Liver (tissue), 9 donors: ENCODE measurements around the gene CD164. TPM values are rescaled to one million over a fixed set of nuclear protein-coding genes. Genes with fewer than 3 reads are reported as not detected.

Experiments
- DNase-seq: peaks from one replicate; pipeline ENCODE4 v3.0.0-alpha.2; 2017; ENCODE audit warnings: low spot score
- H3K27ac ChIP-seq, 2 donors: one replicate each; pipeline ENCODE4 v1.7.0; 2013; ENCODE audit warnings: inconsistent platforms in 2 of 2, low read length in 2 of 2, control low read depth in 1 of 2, low read depth in 1 of 2, mild to moderate bottlenecking in 1 of 2
- H3K27me3 ChIP-seq, 4 donors: one replicate each; pipeline versions ENCODE4 v1.6.1 to v1.7.0; 2013; ENCODE audit warnings: low read length in 3 of 4, inconsistent platforms in 1 of 4, mild to moderate bottlenecking in 1 of 4, moderate library complexity in 1 of 4; ENCODE audit not compliant: control insufficient read depth in 4 of 4, insufficient read depth in 4 of 4
- H3K36me3 ChIP-seq, 4 donors: one replicate each; pipeline versions ENCODE4 v1.6.1 to v1.7.0; 2013; ENCODE audit warnings: low read length in 3 of 4, mild to moderate bottlenecking in 3 of 4, low read depth in 1 of 4, moderate library complexity in 1 of 4; ENCODE audit not compliant: control insufficient read depth in 4 of 4, insufficient read depth in 3 of 4
- H3K4me1 ChIP-seq, 4 donors: one replicate each; pipeline versions ENCODE4 v1.6.1 to v1.7.0; 2013; ENCODE audit warnings: low read length in 3 of 4, mild to moderate bottlenecking in 3 of 4, moderate library complexity in 1 of 4; ENCODE audit not compliant: control insufficient read depth in 4 of 4, insufficient read depth in 4 of 4
- H3K4me3 ChIP-seq, 3 donors: one replicate each; pipeline versions ENCODE4 v1.6.1 to v1.7.0; 2013; ENCODE audit warnings: low read length in 3 of 3, control low read depth in 1 of 3, low read depth in 1 of 3, mild to moderate bottlenecking in 1 of 3
- H3K9ac ChIP-seq, 2 donors: one replicate each; pipeline ENCODE4 v1.7.0; 2013; ENCODE audit warnings: low read length in 2 of 2, mild to moderate bottlenecking in 2 of 2, moderate library complexity in 2 of 2, control low read depth in 1 of 2, low read depth in 1 of 2
- H3K9me3 ChIP-seq, 4 donors: one replicate each; pipeline versions ENCODE4 v1.6.1 to v1.7.0; 2013; ENCODE audit warnings: low read length in 3 of 4; ENCODE audit not compliant: control insufficient read depth in 4 of 4
- EGR1 ChIP-seq, 2 donors: IDR thresholded peaks; 2 replicates each; pipeline ENCODE4 v1.6.1; 2016 to 2018; ENCODE audit warnings: antibody characterized with exemption in 2 of 2, low read depth in 2 of 2
- FOXA1 ChIP-seq: IDR thresholded peaks from 2 replicates; pipeline ENCODE4 v1.6.1; 2016; ENCODE audit warnings: antibody characterized with exemption
- FOXA2 ChIP-seq: IDR thresholded peaks from 2 replicates; pipeline ENCODE4 v1.6.1; 2016; ENCODE audit warnings: antibody characterized with exemption
- GABPA ChIP-seq, 2 donors: IDR thresholded peaks in 1 of 2; conservative IDR thresholded peaks in 1 of 2; 2 replicates each; pipeline ENCODE4 v1.6.1; 2016; ENCODE audit warnings: antibody characterized with exemption in 2 of 2, mild to moderate bottlenecking in 1 of 2, moderate library complexity in 1 of 2
- HNF4A ChIP-seq, 2 donors: conservative IDR thresholded peaks; 2 replicates each; pipeline ENCODE4 v1.6.1; 2016; ENCODE audit warnings: antibody characterized with exemption in 2 of 2, mild to moderate bottlenecking in 2 of 2
- HNF4G ChIP-seq: IDR thresholded peaks from 2 replicates; pipeline ENCODE4 v1.6.1; 2016; ENCODE audit warnings: antibody characterized with exemption
- JUND ChIP-seq, 2 donors: IDR thresholded peaks; 2 replicates each; pipeline ENCODE4 v1.6.1; 2016; ENCODE audit warnings: antibody characterized with exemption in 2 of 2
- NR2F2 ChIP-seq: IDR thresholded peaks from 2 replicates; pipeline ENCODE4 v1.6.1; 2016; ENCODE audit warnings: antibody characterized with exemption
- RXRA ChIP-seq, 2 donors: IDR thresholded peaks; 2 replicates each; pipeline ENCODE4 v1.6.1; 2017 to 2018; ENCODE audit warnings: antibody characterized with exemption in 2 of 2, mild to moderate bottlenecking in 1 of 2
- SP1 ChIP-seq: IDR thresholded peaks from 2 replicates; pipeline ENCODE4 v1.6.1; 2018; ENCODE audit warnings: antibody characterized with exemption, mild to moderate bottlenecking
- TAF1 ChIP-seq: conservative IDR thresholded peaks from 2 replicates; pipeline ENCODE4 v1.6.1; 2016; ENCODE audit warnings: antibody characterized with exemption, mild to moderate bottlenecking
- YY1 ChIP-seq: IDR thresholded peaks from 2 replicates; pipeline ENCODE4 v1.6.1; 2016; ENCODE audit warnings: antibody characterized with exemption, mild to moderate bottlenecking
- WGBS: extraction: QIAGEN DNeasy Blood & Tissue Kit; methylation state at CpG from one replicate; pipeline ENCODE4 v1.1.7; 2013; 5-methylcytosine and 5-hydroxymethylcytosine counted together
- polyA plus RNA-seq, 2 donors: library from polyadenylated mRNA; stranded (reverse) in 1 of 2; unstranded in 1 of 2; fragments of 200-250 nt in 1 of 2; fragments of >200 nt in 1 of 2; fragmentation: Nextera tagmentation in 1 of 2; extraction: Ambion mirVana in 1 of 2; gene quantifications; one replicate each; pipeline versions ENCODE4 v1.2.1 to v1.2.3, GENCODE V29; 2013 to 2015
- total RNA-seq, 2 donors: library from RNA; depleted of rRNA; stranded (reverse); fragments of >200 nt; gene quantifications; one replicate each; pipeline ENCODE4 v1.2.3, GENCODE V29; 2014
- TF ChIP-seq, protein P1 (sequence below): IDR thresholded peaks from 2 replicates; pipeline ENCODE4 v1.6.1; 2016; ENCODE audit warnings: antibody characterized with exemption
- TF ChIP-seq, protein P2 (sequence below): IDR thresholded peaks from 2 replicates; pipeline ENCODE4 v1.6.1; 2016; ENCODE audit warnings: antibody characterized with exemption
- TF ChIP-seq, protein P3 (sequence below): IDR thresholded peaks from 2 replicates; pipeline ENCODE4 v1.6.1; 2016; ENCODE audit warnings: antibody characterized with exemption
- TF ChIP-seq, protein P4 (sequence below): IDR thresholded peaks from 2 replicates; pipeline ENCODE4 v1.6.1; 2016; ENCODE audit warnings: antibody characterized with exemption, mild to moderate bottlenecking
- TF ChIP-seq, protein P5 (sequence below): fragments of 150-350 bp; IDR thresholded peaks from 2 replicates; pipeline ENCODE4 v1.5.1; 2017; ENCODE audit warnings: improper control_type of control experiment, low read depth, low read length; ENCODE audit not compliant: missing input control
- donor health status: healthy.
- donor health status: healthy.
- donor health status: healthy.
- donor health status: healthy.
- donor health status: healthy.

The CD164 gene
- total and polyA plus RNA-seq, 4 donors, result 84.5 to 218 (median 132) TPM

DNA sequence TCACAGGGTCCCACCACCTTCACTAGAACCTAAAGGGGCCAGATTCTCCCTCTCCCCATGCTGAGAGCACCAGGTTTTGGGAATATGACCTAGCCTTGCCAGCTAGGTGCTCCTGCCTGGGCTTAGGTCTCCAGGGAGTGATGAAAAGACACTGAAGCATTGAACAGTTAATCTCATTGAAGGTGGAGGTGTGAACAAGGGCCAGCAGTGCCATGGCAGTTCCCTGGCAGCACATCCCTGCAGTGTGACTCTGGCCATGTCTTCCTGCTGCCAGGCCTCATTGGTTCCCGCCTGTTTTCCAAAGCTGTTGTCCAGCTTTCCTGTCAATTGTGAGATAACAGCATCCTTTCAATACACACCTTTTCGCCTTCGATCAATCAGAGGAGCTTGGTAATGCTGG lies 47.2 kb upstream of the CD164 start:
- 93% methylated on average over 3 of the region's 3 CpGs for WGBS
- H3K27ac ChIP-seq, result no peak overlapping the region
- no peak for DNase-seq
- H3K4me3 ChIP-seq, result no peak overlapping the region
- no peak overlapping the region for H3K9ac ChIP-seq
- TF ChIP-seq NR2F2 (no peak), EGR1 (IDR thresholded peaks at IDR 0.05; ENCODE audit: low read depth in 2 of 2) (no peak), JUND (IDR thresholded peaks at IDR 0.05) (no peak), FOXA1 (no peak), FOXA2 (no peak), TAF1 (no peak), SP1 (no peak), HNF4G (no peak), GABPA (IDR thresholded peaks at IDR 0.05 in 1 of 2, conservative IDR thresholded peaks at IDR 0.05 in 1 of 2) (no peak), HNF4A (conservative IDR thresholded peaks at IDR 0.05) (no peak), YY1 (no peak)
- TF ChIP-seq, protein P1, sequence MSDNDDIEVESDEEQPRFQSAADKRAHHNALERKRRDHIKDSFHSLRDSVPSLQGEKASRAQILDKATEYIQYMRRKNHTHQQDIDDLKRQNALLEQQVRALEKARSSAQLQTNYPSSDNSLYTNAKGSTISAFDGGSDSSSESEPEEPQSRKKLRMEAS, result no peak
- TF ChIP-seq, protein P2, sequence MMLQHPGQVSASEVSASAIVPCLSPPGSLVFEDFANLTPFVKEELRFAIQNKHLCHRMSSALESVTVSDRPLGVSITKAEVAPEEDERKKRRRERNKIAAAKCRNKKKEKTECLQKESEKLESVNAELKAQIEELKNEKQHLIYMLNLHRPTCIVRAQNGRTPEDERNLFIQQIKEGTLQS, result no peak
- TF ChIP-seq, protein P3, sequence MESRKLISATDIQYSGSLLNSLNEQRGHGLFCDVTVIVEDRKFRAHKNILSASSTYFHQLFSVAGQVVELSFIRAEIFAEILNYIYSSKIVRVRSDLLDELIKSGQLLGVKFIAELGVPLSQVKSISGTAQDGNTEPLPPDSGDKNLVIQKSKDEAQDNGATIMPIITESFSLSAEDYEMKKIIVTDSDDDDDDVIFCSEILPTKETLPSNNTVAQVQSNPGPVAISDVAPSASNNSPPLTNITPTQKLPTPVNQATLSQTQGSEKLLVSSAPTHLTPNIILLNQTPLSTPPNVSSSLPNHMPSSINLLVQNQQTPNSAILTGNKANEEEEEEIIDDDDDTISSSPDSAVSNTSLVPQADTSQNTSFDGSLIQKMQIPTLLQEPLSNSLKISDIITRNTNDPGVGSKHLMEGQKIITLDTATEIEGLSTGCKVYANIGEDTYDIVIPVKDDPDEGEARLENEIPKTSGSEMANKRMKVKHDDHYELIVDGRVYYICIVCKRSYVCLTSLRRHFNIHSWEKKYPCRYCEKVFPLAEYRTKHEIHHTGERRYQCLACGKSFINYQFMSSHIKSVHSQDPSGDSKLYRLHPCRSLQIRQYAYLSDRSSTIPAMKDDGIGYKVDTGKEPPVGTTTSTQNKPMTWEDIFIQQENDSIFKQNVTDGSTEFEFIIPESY, result no peak
- TF ChIP-seq, protein P4, sequence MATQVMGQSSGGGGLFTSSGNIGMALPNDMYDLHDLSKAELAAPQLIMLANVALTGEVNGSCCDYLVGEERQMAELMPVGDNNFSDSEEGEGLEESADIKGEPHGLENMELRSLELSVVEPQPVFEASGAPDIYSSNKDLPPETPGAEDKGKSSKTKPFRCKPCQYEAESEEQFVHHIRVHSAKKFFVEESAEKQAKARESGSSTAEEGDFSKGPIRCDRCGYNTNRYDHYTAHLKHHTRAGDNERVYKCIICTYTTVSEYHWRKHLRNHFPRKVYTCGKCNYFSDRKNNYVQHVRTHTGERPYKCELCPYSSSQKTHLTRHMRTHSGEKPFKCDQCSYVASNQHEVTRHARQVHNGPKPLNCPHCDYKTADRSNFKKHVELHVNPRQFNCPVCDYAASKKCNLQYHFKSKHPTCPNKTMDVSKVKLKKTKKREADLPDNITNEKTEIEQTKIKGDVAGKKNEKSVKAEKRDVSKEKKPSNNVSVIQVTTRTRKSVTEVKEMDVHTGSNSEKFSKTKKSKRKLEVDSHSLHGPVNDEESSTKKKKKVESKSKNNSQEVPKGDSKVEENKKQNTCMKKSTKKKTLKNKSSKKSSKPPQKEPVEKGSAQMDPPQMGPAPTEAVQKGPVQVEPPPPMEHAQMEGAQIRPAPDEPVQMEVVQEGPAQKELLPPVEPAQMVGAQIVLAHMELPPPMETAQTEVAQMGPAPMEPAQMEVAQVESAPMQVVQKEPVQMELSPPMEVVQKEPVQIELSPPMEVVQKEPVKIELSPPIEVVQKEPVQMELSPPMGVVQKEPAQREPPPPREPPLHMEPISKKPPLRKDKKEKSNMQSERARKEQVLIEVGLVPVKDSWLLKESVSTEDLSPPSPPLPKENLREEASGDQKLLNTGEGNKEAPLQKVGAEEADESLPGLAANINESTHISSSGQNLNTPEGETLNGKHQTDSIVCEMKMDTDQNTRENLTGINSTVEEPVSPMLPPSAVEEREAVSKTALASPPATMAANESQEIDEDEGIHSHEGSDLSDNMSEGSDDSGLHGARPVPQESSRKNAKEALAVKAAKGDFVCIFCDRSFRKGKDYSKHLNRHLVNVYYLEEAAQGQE, result no peak
- TF ChIP-seq, protein P5, sequence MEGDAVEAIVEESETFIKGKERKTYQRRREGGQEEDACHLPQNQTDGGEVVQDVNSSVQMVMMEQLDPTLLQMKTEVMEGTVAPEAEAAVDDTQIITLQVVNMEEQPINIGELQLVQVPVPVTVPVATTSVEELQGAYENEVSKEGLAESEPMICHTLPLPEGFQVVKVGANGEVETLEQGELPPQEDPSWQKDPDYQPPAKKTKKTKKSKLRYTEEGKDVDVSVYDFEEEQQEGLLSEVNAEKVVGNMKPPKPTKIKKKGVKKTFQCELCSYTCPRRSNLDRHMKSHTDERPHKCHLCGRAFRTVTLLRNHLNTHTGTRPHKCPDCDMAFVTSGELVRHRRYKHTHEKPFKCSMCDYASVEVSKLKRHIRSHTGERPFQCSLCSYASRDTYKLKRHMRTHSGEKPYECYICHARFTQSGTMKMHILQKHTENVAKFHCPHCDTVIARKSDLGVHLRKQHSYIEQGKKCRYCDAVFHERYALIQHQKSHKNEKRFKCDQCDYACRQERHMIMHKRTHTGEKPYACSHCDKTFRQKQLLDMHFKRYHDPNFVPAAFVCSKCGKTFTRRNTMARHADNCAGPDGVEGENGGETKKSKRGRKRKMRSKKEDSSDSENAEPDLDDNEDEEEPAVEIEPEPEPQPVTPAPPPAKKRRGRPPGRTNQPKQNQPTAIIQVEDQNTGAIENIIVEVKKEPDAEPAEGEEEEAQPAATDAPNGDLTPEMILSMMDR, result no peak
- no peaks in the 10 kb centered on the region for H3K9me3 ChIP-seq
- no peaks in the 10 kb centered on the region for H3K4me1 ChIP-seq
- H3K27me3 ChIP-seq, result no peaks in the 10 kb centered on the region
- H3K36me3 ChIP-seq, result no peaks in the 10 kb centered on the region

DNA sequence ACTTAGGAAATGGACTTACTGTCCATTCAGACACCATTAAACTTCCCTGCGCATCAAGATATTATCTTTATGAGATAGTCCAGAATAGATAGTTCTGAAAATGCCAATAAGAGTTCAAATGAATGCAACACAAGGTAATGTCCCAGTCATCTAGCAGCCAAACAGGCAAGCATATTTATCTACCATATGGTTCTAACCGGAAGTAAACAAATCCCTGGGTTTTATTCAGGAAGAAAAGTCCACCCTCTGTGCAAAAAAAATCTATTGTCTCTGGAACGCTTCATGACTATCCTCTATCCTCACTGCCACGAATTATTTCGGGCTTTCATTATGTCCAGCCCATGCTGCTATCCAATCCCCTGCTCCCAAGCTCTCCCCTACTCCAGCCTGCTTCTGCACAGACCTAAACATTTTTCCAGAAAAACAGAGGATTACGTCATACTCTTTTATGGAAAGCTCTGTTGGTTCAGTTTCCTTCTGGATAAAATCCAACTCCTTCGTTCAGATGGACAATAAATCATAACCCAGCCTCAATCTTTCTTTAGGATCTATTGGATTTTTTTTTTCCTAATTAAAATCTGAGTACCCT lies 46.7 kb upstream of the CD164 start:
- WGBS, result 69% methylated on average over 7 of the region's 7 CpGs
- Histone ChIP-seq H3K9ac (no peak overlapping the region), H3K27ac (no peak overlapping the region), H3K4me3 (no peak overlapping the region), H3K9me3 (no peaks in the 10 kb centered on the region), H3K4me1 (no peaks in the 10 kb centered on the region), H3K27me3 (no peaks in the 10 kb centered on the region), H3K36me3 (no peaks in the 10 kb centered on the region)
- no peak for DNase-seq
- TF ChIP-seq YY1, result no peak
- TF ChIP-seq HNF4A (conservative IDR thresholded peaks at IDR 0.05), result no peak
- TF ChIP-seq JUND (IDR thresholded peaks at IDR 0.05), result no peak
- no peak for TF ChIP-seq RXRA (IDR thresholded peaks at IDR 0.05)
- TF ChIP-seq SP1, result no peak
- TF ChIP-seq FOXA2, result no peak
- no peak for TF ChIP-seq FOXA1
- TF ChIP-seq GABPA (IDR thresholded peaks at IDR 0.05 in 1 of 2, conservative IDR thresholded peaks at IDR 0.05 in 1 of 2), result no peak
- TF ChIP-seq, protein P1, result no peak
